Right hindlimb (tissue), 1 donor: ENCODE measurements around the gene PPL.

ENCODE experiments used
- DNase-seq: peaks from one replicate; pipeline ENCODE4 v3.0.0-alpha.2; 2018

The PPL gene

GRCh38 chr16:4884972-4885874 is 51.7 kb downstream of the PPL start:
- DNase-seq, result no peak

- no peak for DNase-seq
These were observed 52.7 kb downstream of the PPL start for GRCh38 chr16:4884209-4884608.

GRCh38 chr16:4883501-4883900 is 53.4 kb downstream of the PPL start:
- no peak for DNase-seq

- DNase-seq, result no peak
These were observed 54.2 kb downstream of the PPL start for GRCh38 chr16:4882633-4883285.

GRCh38 chr16:4882000-4882632 is 54.8 kb downstream of the PPL start:
- peak; percentile 79 for DNase-seq

DNA sequence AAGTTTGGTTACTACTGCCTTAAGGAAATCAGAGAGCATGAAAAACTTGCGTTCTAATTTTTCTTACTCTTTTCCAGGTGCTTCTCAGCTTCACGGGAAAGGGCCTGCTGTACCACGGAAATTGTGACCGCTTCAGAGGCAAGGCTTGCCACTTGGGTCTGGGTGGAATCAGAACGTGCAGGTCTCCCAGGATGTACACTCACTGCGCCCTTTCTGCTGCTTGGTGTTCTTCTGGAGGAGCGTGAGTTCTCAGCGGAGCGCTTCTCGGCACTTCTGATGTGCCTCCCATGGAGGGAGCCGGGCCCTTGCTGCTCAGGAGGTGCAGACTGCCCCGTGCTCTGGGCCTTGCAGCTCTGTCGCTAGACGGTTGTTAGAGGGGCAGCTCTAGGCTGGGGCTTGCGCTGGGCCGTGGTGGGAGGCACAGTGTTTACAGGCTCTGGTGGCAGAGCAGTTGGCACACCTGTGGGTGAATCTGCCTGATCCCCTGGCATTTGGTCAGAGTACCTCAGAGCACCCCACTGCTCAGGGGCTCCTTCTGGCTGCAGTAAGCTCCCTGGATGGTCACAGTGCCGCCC is 56.9 kb downstream of the PPL start:
- DNase-seq, result no peak

GRCh38 chr16:4879049-4879448 is 57.9 kb downstream of the PPL start:
- DNase-seq, result no peak

DNA sequence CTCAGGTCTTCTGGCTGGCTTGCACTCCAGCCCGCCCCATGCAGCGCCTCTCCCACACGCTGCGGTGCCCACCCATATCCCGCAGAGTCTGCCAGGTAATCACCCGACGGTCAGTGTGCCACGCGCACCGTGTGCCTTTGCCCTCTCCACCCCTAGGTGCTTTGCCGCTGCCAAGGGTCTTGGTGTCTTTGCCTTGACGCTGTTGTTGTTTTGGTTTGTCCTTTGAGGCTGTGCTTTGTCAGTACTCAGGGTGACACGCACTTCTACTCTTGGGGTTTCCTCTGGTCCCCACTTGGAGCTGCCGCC is 59.6 kb downstream of the PPL start:
- no peak for DNase-seq

GRCh38 chr16:4876646-4877379 is 60.1 kb downstream of the PPL start:
- no peak for DNase-seq

- no peak for DNase-seq
These were observed 62.3 kb downstream of the PPL start for GRCh38 chr16:4874666-4875065.

DNA sequence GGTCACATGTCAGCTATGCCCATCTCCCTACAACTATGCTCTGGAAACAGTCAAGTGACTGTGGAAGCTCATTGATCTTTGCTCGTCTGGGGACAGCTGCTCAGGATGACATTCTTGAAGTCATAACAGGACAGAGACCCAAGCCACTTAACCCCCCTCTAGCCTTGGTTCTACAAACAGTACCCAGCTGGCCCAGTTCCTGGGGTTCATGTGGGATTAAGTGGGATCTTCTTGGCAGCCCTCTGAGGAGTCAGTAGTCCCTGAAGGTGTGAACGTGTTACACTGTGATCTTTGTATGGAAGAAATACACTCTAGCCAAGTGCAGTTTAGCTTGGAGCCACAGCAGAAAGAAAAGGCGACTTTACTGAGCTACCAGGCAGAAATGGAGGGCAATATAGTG is 63.9 kb downstream of the PPL start:
- DNase-seq, result no peak

GRCh38 chr16:4871071-4871470 is 65.9 kb downstream of the PPL start:
- DNase-seq, result no peak

DNA sequence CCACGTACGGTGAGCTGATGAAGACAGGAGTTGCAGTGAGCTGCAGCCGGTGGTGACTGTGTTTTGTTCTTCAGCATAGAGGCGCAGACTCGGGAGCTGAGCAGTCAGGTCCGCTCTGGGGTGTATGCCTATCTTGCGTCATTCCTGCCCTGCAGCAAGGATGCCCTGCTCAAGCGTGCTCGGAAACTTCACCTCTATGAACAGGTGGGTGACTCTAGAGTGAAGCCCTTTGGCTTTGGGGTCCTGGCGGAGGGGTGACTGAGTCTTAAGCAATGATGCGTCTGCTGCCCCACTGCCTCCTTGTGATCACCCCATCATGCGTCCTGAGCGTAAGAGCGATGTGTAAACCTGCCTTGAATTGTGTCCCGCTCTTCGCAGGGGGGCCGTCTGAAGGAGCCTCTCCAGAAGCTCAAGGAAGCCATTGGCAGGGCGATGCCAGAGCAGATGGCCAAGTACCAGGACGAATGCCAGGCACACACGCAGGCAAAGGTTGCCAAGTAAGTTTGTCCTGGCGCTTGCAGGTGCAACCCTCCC is 66.7 kb downstream of the PPL start:
- no peak for DNase-seq

DNA sequence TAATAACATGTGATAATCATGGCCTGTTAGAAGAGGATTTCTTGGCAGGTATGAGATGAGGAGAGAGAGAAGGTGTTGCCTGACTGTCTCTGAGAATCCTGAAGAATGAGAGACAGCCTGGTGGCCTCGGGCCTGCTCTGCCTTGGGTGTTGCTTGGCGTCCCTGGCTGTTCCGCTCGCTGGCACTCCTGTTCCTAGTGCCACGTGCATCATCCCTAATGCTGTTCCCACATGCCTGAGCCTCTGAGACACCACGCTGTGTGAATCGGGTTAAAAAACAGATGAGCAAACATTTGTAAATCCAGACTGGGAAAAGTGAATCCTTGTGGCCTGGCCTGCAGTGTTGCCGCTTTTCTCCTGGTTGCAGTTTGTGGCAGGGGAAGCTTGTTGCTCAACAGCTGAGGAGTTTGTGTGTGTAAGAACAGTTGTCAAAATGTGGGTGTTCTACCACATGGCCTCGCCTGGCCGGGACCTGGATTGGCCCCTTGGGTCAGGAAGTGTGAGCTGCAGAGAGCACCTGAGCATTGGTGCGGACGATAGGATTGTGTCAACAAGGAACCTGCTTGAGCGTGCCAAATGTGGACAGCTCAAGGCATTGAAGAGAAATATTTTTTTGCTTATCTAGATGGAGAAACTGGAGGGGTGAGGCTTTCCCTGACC is 67.7 kb downstream of the PPL start:
- no peak for DNase-seq

GRCh38 chr16:4868535-4868934 is 68.4 kb downstream of the PPL start:
- no peak for DNase-seq

GRCh38 chr16:4868026-4868425 is 68.9 kb downstream of the PPL start:
- no peak for DNase-seq

- DNase-seq, result no peak
These were observed 70.4 kb downstream of the PPL start for GRCh38 chr16:4866586-4866985.

GRCh38 chr16:4865231-4865860 is 71.6 kb downstream of the PPL start:
- no peak for DNase-seq

DNA sequence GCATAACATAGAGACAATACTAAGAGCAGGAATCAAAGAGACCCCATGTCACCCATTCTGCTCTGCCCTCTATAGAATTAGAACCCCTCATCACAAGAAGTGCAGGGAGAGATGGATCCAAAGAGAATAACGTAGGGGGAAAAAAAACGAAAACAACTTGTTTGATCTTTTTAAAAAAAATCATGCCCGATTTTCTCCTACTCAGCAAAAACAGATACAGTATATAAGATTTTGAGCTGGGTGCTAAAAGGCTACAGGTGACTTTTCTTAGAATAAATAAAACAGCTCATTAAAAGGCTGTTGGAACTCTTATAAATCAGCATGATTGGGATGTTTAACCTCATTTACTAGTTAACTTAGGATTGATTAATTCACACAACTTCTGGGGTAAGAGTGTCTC is 72.2 kb downstream of the PPL start:
- no peak for DNase-seq

DNA sequence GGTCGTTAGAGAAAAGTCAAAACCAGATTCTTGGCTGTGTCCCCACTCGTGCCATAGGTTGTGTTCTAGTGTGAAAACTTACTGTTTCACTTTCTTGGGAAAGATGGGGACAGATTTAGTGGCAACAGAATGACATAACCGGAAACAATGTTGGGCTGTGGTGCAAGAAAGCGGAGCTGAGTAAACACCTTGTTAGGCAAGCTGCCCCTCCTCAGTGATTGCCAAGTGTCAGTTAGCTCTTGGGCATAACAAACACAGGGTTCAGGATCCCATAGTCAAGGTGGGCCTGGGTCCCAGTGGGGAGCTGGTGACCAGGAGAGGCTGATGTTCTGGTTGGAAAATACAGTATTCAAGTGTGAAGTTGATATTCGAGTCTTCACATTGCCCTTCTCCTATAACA is 74.3 kb downstream of the PPL start:
- DNase-seq, result no peak

DNA sequence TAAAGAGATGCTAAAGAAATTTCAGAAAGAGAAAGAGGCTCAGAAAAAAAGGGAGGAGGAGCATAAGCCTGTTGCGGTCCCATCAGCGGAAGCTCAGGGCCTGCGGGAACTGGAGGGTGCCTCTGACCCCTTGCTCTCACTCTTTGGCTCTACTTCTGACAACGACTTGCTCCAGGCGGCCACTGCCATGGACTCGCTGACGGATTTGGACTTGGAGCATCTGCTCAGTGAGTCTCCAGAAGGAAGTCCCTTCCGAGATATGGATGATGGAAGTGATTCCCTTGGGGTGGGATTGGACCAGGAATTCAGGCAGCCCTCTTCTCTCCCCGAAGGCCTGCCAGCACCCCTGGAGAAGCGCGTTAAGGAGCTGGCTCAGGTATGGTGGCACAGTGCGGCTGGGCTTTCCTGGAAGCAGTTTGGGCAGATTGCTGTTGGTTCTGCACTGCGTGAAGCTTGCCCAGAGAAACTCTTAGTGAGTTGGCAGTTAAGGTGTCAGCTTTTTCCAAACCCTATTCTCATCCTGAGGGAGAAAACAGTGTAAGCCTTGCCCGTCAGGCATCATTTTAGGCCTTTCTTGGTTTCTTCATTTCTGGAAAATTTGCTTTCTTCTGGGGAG is 76.1 kb downstream of the PPL start:
- DNase-seq, result no peak
